Stimulated activated CD4-positive, alpha-beta T cell treated with anti-CD3 and anti-CD28 coated beads, Interleukin-1b, Interleukin-23, amount 100 ng/mL, for 48 hours (primary cell): ENCODE results near the gene ANKMY1.

ENCODE experiments used
- DNase-seq: peaks from one replicate; pipeline ENCODE4 v3.0.0-alpha.2; 2020

The ANKMY1 gene

GRCh38 chr2:240431661-240432424 is 125.9 kb downstream of the ANKMY1 start:
- DNase-seq: no peak

- peak; percentile 0 for DNase-seq
Measured at GRCh38 chr2:240431271-240431660, 126.5 kb downstream of the ANKMY1 start.

GRCh38 chr2:240430595-240430994 is 127.2 kb downstream of the ANKMY1 start:
- DNase-seq: no peak

- no peak for DNase-seq
Measured at GRCh38 chr2:240429872-240430491, 127.8 kb downstream of the ANKMY1 start.
